GM10847 (cell line): ENCODE measurements around the gene CCDC68.

ENCODE experiments used
- POLR2A ChIP-seq: IDR thresholded peaks from 2 replicates; pipeline ENCODE4 v1.6.1; 2011; ENCODE audit not compliant: insufficient read length; ENCODE audit errors: extremely low read depth

CCDC68 gene

GRCh38 chr18:54945576-54946125 is 13.6 kb downstream of the CCDC68 start:
- no peak for TF ChIP-seq POLR2A

GRCh38 chr18:54942569-54942968 is 16.7 kb downstream of the CCDC68 start:
- TF ChIP-seq POLR2A: no peak

GRCh38 chr18:54942144-54942543 is 17.1 kb downstream of the CCDC68 start:
- TF ChIP-seq POLR2A: no peak

GRCh38 chr18:54939361-54939917 is 19.8 kb downstream of the CCDC68 start:
- no peak for TF ChIP-seq POLR2A

- TF ChIP-seq POLR2A: no peak
Measured at GRCh38 chr18:54938506-54938905, 20.8 kb downstream of the CCDC68 start.

- no peak for TF ChIP-seq POLR2A
Measured at GRCh38 chr18:54932472-54932871, 26.8 kb downstream of the CCDC68 start.

GRCh38 chr18:54931152-54931551 is 28.1 kb downstream of the CCDC68 start:
- TF ChIP-seq POLR2A: no peak

GRCh38 chr18:54928236-54928635 is 31.0 kb downstream of the CCDC68 start:
- no peak for TF ChIP-seq POLR2A

GRCh38 chr18:54926593-54927325 is 32.5 kb downstream of the CCDC68 start:
- no peak for TF ChIP-seq POLR2A

- no peak for TF ChIP-seq POLR2A
Measured at GRCh38 chr18:54924948-54925347, 34.3 kb downstream of the CCDC68 start.

GRCh38 chr18:54923339-54923956 is 35.8 kb downstream of the CCDC68 start:
- no peak for TF ChIP-seq POLR2A

GRCh38 chr18:54919412-54919811 is 39.8 kb downstream of the CCDC68 start:
- TF ChIP-seq POLR2A: no peak

GRCh38 chr18:54918060-54918459 is 41.2 kb downstream of the CCDC68 start:
- no peak for TF ChIP-seq POLR2A

GRCh38 chr18:54916507-54916906 is 42.8 kb downstream of the CCDC68 start:
- no peak for TF ChIP-seq POLR2A

GRCh38 chr18:54914816-54915215 is 44.4 kb downstream of the CCDC68 start:
- no peak for TF ChIP-seq POLR2A

- TF ChIP-seq POLR2A: no peak
Measured at GRCh38 chr18:54911551-54911950, 47.7 kb downstream of the CCDC68 start.

- TF ChIP-seq POLR2A: no peak
Measured at GRCh38 chr18:54910161-54910919, 48.9 kb downstream of the CCDC68 start.
